Karpas-422 (cell line): ENCODE results near the gene ALG9. TPM values are rescaled to one million over a fixed set of nuclear protein-coding genes. Genes with fewer than 3 reads are reported as not detected.

Source experiments
- DNase-seq: peaks from one replicate; pipeline ENCODE4 v3.0.0-alpha.2; 2015
- H2AFZ ChIP-seq: fragments of 200-600 bp; sonication (generic); 2 replicates; pipeline ENCODE4 v1.6.1; 2014; ENCODE audit warnings: antibody characterized with exemption, low read length, mixed read lengths
- H3K27ac ChIP-seq: fragments of 200-600 bp; sonication (generic); 2 replicates; pipeline ENCODE4 v1.5.1; 2014; ENCODE audit warnings: mild to moderate bottlenecking, low read length, moderate library complexity
- H3K27me3 ChIP-seq: fragments of 200-600 bp; sonication (generic); 2 replicates; pipeline ENCODE4 v1.6.1; 2014; ENCODE audit warnings: low read length, mixed read lengths
- H3K36me3 ChIP-seq: fragments of 200-600 bp; sonication (generic); 2 replicates; pipeline ENCODE4 v1.6.1; 2014; ENCODE audit warnings: low read length, mixed read lengths; ENCODE audit not compliant: insufficient read depth
- H3K4me1 ChIP-seq: fragments of 200-600 bp; sonication (generic); 2 replicates; pipeline ENCODE4 v1.6.1; 2014; ENCODE audit warnings: mild to moderate bottlenecking, low read length, mixed read lengths
- H3K4me2 ChIP-seq: fragments of 200-600 bp; sonication (generic); 2 replicates; pipeline ENCODE4 v1.6.1; 2014; ENCODE audit warnings: low read length, low read depth, mild to moderate bottlenecking; ENCODE audit not compliant: poor library complexity, severe bottlenecking
- H3K4me3 ChIP-seq: fragments of 200-600 bp; sonication (generic); 2 replicates; pipeline ENCODE4 v1.5.1; 2014; ENCODE audit warnings: mild to moderate bottlenecking, antibody characterized with exemption, low read length, mixed read lengths
- H3K79me2 ChIP-seq: fragments of 200-600 bp; sonication (generic); 2 replicates; pipeline ENCODE4 v1.6.1; 2014; ENCODE audit warnings: mild to moderate bottlenecking, low read length, mixed read lengths
- H3K9ac ChIP-seq: fragments of 200-600 bp; sonication (generic); 2 replicates; pipeline ENCODE4 v1.6.0; 2014; ENCODE audit warnings: low read length
- H3K9me2 ChIP-seq: fragments of 200-600 bp; sonication (generic), shearing (Covaris generic); replicated peaks from 2 replicates; pipeline ENCODE4 v1.6.0; 2014; ENCODE audit warnings: mild to moderate bottlenecking, low read length, moderate library complexity; ENCODE audit not compliant: insufficient read depth
- H3K9me3 ChIP-seq: fragments of 300-700, 200-600 bp; sonication (generic); 2 replicates; pipeline ENCODE4 v1.6.1; 2014; ENCODE audit warnings: low read length, mixed read lengths
- H4K20me1 ChIP-seq: fragments of 200-600 bp; sonication (generic); 2 replicates; pipeline ENCODE4 v1.6.1; 2014; ENCODE audit warnings: mild to moderate bottlenecking, antibody characterized with exemption, low read length, low read depth; ENCODE audit not compliant: insufficient read depth
- total RNA-seq: library from RNA; depleted of rRNA; stranded (reverse); fragments of >200 nt; shearing (Covaris generic); gene quantifications from 2 replicates; pipeline ENCODE4 v1.2.3, GENCODE V29; 2014; ENCODE audit warnings: low replicate concordance; rRNA removed

The ALG9 gene
- 8.0 and 14.2 TPM in 2 replicates for total RNA-seq

DNA sequence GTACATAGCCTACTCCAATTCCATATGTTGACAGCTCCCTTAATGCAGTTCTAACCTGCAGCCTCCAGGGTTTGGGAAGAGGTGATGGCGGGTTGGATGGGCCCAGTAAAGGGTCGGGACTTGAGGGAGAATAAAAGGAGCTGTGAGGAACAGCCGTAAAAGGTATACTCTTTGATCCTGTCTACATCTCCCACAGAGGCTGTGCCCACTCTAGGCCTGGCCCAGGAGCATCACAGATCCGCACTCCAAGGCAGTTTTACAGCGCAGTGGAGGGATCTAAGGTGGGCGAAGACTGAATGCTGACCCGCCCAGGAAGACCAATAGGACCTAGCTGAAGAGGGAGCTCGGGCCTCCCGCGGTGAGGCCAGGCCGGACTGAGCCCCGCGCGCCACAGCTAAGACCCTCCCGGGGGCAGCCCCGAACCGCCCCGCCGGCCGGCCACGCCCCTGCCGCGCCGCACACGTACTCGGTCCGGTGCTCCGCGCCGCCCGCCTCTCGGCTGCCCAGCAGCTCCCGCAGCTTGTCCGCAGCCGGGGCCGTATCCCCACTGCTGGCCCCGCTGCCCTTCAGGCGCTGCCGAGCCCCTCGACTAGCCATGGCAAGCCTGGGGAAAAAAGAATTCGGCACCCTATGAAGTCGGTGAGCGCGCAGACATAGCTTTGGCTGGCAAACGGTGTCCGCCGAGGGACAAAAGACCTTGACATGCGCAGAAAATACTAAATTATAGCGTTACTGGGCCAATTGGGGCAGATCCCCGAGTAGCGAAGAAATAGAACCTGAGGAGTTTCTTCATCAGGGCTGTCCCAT, at the start of gene ALG9:
ALG9 (minus strand) TSS at position 696 of the 807 bp plus-strand sequence; CDS start at position 597, 99 bp downstream.
- Histone ChIP-seq H3K79me2 (peaks cover 8% of the 10 kb centered on the region; the same call in 1 of the 2 replicates), H3K4me3 (peak within 1 kb of the TSS; percentile 88), H3K27ac (peak within 1 kb of the TSS; percentile 64), H3K27me3 (no peaks in the 10 kb centered on the region), H3K4me2 (peak within 1 kb of the TSS; percentile 98), H3K4me1 (peaks cover 16% of the 10 kb centered on the region), H3K9me3 (no peaks in the 10 kb centered on the region), H3K9ac (peak within 1 kb of the TSS; percentile 81), H3K36me3 (no peaks in the 10 kb centered on the region), H2AFZ (peak within 1 kb of the TSS; percentile 71), H4K20me1 (no peaks in the 10 kb centered on the region), H3K9me2 (no peaks in the 10 kb centered on the region)
- DNase-seq: peak; percentile 83

GRCh38 chr11:111920908-111921307, 49.5 kb upstream of the ALG9 start:
- H3K9me3 ChIP-seq: no peaks in the 10 kb centered on the region
- no peaks in the 10 kb centered on the region for H4K20me1 ChIP-seq
- H3K36me3 ChIP-seq: no peaks in the 10 kb centered on the region
- no peaks in the 10 kb centered on the region for H3K9me2 ChIP-seq
- H3K9ac ChIP-seq: no peak overlapping the region
- no peak overlapping the region for H3K4me2 ChIP-seq
- peaks cover 4% of the 10 kb centered on the region for H3K4me1 ChIP-seq
- no peaks in the 10 kb centered on the region for H3K27me3 ChIP-seq
- H3K4me3 ChIP-seq: no peak overlapping the region
- no peak overlapping the region for H2AFZ ChIP-seq
- DNase-seq: no peak
- no peaks in the 10 kb centered on the region for H3K79me2 ChIP-seq
- H3K27ac ChIP-seq: no peak overlapping the region

- no peak within 1 kb of the TSS for H2AFZ ChIP-seq
These were observed 47.2 kb upstream of the ALG9 start, which contains the start of gene C11orf52 for GRCh38 chr11:111918390-111919256. Gene C11orf52 (plus strand): TSS chr11:111918913. CDS start chr11:111918973, 60 bp downstream.

DNA sequence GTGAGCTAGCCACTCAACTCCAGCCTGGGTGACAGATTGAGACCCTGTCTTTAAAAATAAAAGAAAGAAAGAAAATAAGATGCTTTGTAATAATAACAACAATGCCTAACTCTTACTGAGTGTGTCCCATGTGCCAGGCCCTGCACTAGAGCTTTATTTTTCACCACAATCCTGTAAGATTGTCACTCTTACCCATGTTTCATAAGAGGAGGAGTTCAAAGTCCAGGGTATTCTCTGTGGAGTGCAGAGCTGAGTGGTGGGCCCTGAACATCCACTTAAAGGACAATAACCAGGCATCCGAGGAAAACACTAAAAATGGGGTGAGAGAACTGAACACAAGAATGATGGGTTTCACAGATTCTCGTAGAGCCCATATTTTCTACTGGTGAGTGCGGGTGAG, 46.4 kb upstream of the ALG9 start:
- no peak overlapping the region for H2AFZ ChIP-seq
- no peaks in the 10 kb centered on the region for H4K20me1 ChIP-seq
- no peak overlapping the region for H3K4me3 ChIP-seq
- H3K27me3 ChIP-seq: no peaks in the 10 kb centered on the region
- no peak for DNase-seq
- H3K27ac ChIP-seq: no peak overlapping the region
- no peaks in the 10 kb centered on the region for H3K36me3 ChIP-seq
- H3K9me3 ChIP-seq: no peaks in the 10 kb centered on the region
- H3K4me2 ChIP-seq: no peak overlapping the region
- H3K9ac ChIP-seq: no peak overlapping the region
- H3K79me2 ChIP-seq: no peaks in the 10 kb centered on the region
- no peaks in the 10 kb centered on the region for H3K9me2 ChIP-seq
- no peaks in the 10 kb centered on the region for H3K4me1 ChIP-seq

More at GRCh38 chr11:111918390-111919256, 47.2 kb upstream of the ALG9 start, which contains the start of gene C11orf52:
- Histone ChIP-seq H3K79me2 (no peaks in the 10 kb centered on the region), H3K9me3 (no peaks in the 10 kb centered on the region), H4K20me1 (no peaks in the 10 kb centered on the region), H3K4me3 (no peak within 1 kb of the TSS), H3K9ac (no peak within 1 kb of the TSS), H3K4me2 (no peak within 1 kb of the TSS), H3K36me3 (no peaks in the 10 kb centered on the region), H3K27me3 (no peaks in the 10 kb centered on the region), H3K9me2 (no peaks in the 10 kb centered on the region), H3K4me1 (peaks cover 4% of the 10 kb centered on the region), H3K27ac (no peak within 1 kb of the TSS)
- DNase-seq: no peak

DNA sequence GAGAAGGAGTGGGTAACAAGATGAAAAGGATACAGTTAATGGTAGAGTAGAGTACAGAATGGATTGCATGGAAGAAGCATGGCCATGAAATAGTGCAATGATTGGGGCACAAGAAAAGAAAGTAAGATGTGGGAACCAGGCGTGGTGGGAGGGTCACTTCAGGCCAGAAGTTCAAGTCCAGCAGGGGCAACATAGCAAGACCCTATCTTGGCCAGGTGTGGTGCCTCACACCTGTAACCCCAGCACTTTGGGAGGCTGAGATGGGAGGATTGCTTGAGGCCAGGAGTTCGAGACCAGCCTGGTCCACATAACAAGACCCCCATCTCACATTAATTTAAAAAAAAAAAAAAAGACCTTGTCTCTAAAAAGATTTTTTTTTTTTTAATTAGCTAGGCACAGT, 45.9 kb upstream of the ALG9 start:
- Histone ChIP-seq H3K4me2 (no peak overlapping the region), H3K4me1 (no peaks in the 10 kb centered on the region), H3K9me3 (no peaks in the 10 kb centered on the region), H3K9ac (no peak overlapping the region), H3K9me2 (no peaks in the 10 kb centered on the region), H4K20me1 (no peaks in the 10 kb centered on the region), H3K4me3 (no peak overlapping the region), H3K27ac (no peak overlapping the region), H3K79me2 (no peaks in the 10 kb centered on the region), H2AFZ (no peak overlapping the region), H3K27me3 (no peaks in the 10 kb centered on the region), H3K36me3 (no peaks in the 10 kb centered on the region)
- no peak for DNase-seq

GRCh38 chr11:111916768-111917167, 45.4 kb upstream of the ALG9 start:
- Histone ChIP-seq H3K9me2 (no peaks in the 10 kb centered on the region), H3K36me3 (no peaks in the 10 kb centered on the region), H3K4me1 (no peaks in the 10 kb centered on the region), H3K27ac (no peak overlapping the region), H2AFZ (no peak overlapping the region), H4K20me1 (no peaks in the 10 kb centered on the region), H3K9ac (no peak overlapping the region), H3K9me3 (no peaks in the 10 kb centered on the region), H3K27me3 (no peaks in the 10 kb centered on the region), H3K4me2 (no peak overlapping the region), H3K4me3 (no peak overlapping the region), H3K79me2 (no peaks in the 10 kb centered on the region)
- no peak for DNase-seq

DNA sequence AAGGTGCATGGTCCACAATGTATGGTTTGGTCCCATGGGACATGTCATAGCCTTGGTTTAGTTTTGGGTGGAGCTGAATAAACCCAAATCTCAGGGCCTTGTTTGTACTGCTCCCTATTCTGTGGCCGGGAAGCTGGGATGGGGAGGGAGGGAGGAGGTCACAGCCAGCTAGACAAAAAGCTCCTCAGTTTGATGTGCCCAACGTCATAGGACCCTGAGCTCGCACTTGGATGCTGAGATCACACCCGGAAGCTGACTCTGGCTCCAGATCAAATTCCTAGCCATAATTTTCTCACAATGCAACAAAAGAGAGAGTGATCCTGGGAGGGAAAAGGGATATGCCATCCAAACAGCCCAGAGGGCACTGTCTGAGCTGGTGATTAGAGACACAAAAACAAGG, 42.6 kb upstream of the ALG9 start:
- Histone ChIP-seq H2AFZ (no peak overlapping the region), H3K79me2 (no peaks in the 10 kb centered on the region), H3K36me3 (no peaks in the 10 kb centered on the region), H4K20me1 (no peaks in the 10 kb centered on the region), H3K9me2 (no peaks in the 10 kb centered on the region), H3K9me3 (no peaks in the 10 kb centered on the region), H3K4me1 (no peaks in the 10 kb centered on the region), H3K4me2 (no peak overlapping the region), H3K27me3 (no peaks in the 10 kb centered on the region), H3K4me3 (no peak overlapping the region), H3K9ac (no peak overlapping the region), H3K27ac (no peak overlapping the region)
- no peak for DNase-seq
